Ovary (tissue), 3 donors: Measurements from ENCODE around the gene CAVIN1.

Experiments used
- EP300 ChIP-seq: sonication (generic); formaldehyde crosslinking; IDR thresholded peaks from one replicate; pipeline ENCODE4 v1.6.1; 2017; ENCODE audit warnings: antibody characterized with exemption
- POLR2A ChIP-seq: fragments of 450-650 bp; IDR thresholded peaks from one replicate; pipeline ENCODE4 v1.6.1; 2017; ENCODE audit warnings: antibody characterized with exemption, mild to moderate bottlenecking, moderate library complexity
- TF ChIP-seq, protein P1 (sequence below), 3 donors: fragments of 450-650 bp in 2 of 3; fragments of 200-600 bp in 1 of 3; IDR thresholded peaks; one replicate each; pipeline versions ENCODE4 v1.5.1 to v1.8.0; 2016 to 2022; ENCODE audit warnings: antibody characterized with exemption in 3 of 3, mild to moderate bottlenecking in 1 of 3
- donor health status: DM: no; HTN: no; CAD: no.

DNA sequence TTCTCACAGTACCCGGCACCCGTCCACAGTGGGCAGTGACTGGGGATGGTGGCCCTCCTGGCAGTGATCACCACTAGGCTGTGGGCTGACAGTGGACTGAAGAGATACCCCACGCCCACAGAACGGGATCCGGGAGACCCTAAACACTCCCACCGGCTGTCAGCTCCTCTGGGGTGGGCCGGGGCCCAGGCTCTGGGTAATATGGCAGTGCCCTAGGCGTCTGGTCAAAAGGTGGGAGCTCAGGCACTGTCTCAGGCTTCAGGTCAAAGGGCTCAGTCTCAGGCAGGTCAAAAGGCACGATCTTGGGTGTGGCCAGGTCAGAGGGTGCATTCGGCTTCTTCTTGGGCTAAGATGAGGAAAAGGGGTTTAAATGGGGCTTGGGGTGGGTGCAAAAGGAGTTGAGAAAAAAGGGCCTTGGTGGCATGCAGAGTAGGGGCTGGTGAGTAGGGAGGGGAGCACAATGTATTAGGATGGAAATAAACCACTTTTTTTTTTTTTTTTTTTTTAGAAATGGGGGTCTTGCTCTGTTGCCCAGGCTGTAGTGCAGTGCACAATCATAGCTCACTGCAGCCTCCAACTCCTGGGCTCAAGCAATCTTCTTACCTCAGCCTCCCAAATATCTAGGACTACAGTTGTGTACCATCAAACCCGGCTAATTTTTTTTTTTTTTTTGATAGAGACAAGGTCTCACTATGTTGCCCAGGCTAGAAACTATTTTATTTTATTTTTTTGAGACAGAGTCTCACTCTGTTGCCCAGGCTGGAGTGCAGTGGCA, 11.0 kb downstream of the CAVIN1 start:
- TF ChIP-seq, protein P1, sequence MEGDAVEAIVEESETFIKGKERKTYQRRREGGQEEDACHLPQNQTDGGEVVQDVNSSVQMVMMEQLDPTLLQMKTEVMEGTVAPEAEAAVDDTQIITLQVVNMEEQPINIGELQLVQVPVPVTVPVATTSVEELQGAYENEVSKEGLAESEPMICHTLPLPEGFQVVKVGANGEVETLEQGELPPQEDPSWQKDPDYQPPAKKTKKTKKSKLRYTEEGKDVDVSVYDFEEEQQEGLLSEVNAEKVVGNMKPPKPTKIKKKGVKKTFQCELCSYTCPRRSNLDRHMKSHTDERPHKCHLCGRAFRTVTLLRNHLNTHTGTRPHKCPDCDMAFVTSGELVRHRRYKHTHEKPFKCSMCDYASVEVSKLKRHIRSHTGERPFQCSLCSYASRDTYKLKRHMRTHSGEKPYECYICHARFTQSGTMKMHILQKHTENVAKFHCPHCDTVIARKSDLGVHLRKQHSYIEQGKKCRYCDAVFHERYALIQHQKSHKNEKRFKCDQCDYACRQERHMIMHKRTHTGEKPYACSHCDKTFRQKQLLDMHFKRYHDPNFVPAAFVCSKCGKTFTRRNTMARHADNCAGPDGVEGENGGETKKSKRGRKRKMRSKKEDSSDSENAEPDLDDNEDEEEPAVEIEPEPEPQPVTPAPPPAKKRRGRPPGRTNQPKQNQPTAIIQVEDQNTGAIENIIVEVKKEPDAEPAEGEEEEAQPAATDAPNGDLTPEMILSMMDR (IDR thresholded peaks at IDR 0.05), result no peak
- TF ChIP-seq POLR2A, result no peak
- TF ChIP-seq EP300, result no peak
